ENCODE data around the gene ATXN1L. TPM values are rescaled to one million over a fixed set of nuclear protein-coding genes. Genes with fewer than 3 reads are reported as not detected.
"Not testable (repeated sequence)": the region's sequence is repeated elsewhere in the genome, so short reads cannot be mapped to it uniquely, and the experiment has no call there.

ATXN1L gene
- 10 to 100 TPM; 16.8 to 21.4 TPM for total RNA-seq
- long read RNA-seq, partial matches to known transcripts = 0 of 2 reads
- long read RNA-seq, other reads (novel, unspliced or antisense) = 1 of 2 reads

- intact Hi-C loops (cut with DNase I) = loop anchor here in 1 of 2 donors (5.0 kb wide), 1 partner anchor 39 kb away; the partner anchor contains the start of gene AP1G1
- peak; percentile 98 for ATAC-seq
- peak; percentile 93 for DNase-seq
These were observed at the start of gene ATXN1L for GRCh38 chr16:71845639-71846430. ATXN1L (plus strand) TSS chr16:71845976; CDS start chr16:71849741, 3,765 bp downstream.

GRCh38 chr16:71796501-71797097, 49.2 kb upstream of the ATXN1L start:
- ATAC-seq (no peak), DNase-seq (no peak)
- intact Hi-C loops (cut with DNase I) = no loop called here

DNA sequence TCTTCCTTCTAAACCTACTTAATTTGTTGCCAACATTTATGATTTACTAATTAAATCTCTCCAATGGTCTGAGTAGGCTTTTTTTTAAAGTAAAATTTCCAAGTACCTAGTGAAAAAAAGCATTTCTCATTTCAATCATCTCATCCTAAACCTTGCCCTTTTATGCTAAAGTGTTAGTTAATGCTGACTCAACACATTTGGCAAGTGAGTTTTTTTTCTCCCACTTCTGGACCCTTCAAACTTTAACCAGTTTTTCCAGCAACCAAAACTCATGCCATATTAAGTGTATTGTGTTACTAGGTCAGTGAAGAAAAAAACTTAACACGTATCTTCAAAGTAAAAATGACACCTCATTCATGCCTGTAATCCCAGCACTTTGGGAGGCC, 42.5 kb upstream of the ATXN1L start:
- no peak for ATAC-seq
- no peak for DNase-seq
- intact Hi-C loops (cut with DNase I) = no loop called here

GRCh38 chr16:71807905-71808592, 37.7 kb upstream of the ATXN1L start:
- DNase-seq = no peak
- intact Hi-C loops (cut with DNase I) = loop anchor here in 1 of 2 donors (2.0 to 5.0 kb wide), 3 partner anchors 39 to 87 kb away; partner anchors contain the start of genes ATXN1L, IST1 and ZNF821
- ATAC-seq = peak; percentile 16 to 64

DNA sequence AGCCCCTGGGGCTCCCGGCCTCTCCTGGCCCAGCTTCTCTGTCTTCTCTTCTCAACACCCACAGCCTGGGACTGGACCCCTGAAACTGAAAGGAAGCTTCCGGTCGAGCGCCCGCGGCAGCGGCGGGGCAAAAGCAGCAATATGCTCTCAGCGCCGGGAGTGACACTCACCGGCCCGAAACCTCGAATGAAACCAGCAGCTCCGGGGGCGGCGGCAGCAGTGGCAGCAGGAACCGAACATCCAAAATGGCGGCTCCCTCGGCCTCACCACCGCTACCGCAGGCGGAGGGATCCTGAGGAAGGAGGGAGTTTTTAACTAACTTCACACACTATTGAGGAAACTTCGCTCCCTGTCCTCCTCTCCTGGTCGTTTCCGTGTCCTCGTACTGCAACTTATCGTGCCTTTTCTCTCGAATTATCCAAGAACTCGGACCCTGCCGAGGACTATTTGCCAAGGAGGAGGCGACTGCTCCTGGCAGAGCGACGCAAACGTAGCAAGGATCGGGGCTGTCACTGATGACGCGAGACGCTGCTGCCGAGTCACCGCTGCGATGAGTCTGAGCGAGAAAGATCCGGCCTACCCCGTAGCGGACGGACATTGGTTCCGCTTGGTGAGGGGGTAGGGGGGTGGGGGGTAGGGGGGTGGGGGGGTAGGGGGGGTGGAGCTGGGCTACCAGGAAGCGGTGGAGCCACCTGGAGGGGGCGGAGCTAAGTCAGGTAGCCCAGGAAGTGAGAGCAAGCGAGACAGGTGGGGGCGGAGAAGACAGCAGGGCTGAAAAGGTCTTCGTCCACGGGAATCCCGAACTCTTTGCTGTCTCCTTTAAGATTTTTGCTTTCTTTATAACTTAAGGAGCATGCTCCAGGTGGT, 37.0 kb upstream of the ATXN1L start, which contains the start of gene AP1G1:
Gene AP1G1, minus strand, starts transcription at position 242 of the 867 bp plus-strand sequence. CDS start 19,355 bp downstream, outside the sequence.
- ATAC-seq = peak; percentile 98 to 99
- peak; percentile 96 for DNase-seq
- intact Hi-C loops (cut with DNase I) = loop anchor here in 1 of 2 donors (2.0 to 5.0 kb wide), 3 partner anchors 38 to 86 kb away; partner anchors contain the start of genes ATXN1L, IST1 and ZNF821

DNA sequence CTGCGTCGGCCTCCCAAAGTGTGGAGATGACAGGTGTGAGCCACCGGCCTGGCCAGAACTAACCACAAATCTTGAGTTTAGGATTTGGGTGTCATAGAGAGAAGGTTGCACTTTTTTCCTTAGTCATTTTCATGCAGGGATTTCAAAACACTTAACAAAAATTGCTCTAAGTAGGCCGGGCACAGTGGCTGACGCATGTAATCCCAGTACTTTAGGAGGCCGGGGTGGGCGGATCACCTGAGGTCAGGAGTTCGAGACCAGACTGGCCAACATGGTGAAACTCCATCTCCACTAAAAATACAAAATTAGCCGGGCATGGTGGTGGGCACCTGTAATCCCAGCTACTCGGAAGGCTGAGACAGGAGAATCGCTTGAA, 35.6 kb upstream of the ATXN1L start:
- intact Hi-C loops (cut with DNase I); DNase-seq; ATAC-seq: not testable (repeated sequence)

DNA sequence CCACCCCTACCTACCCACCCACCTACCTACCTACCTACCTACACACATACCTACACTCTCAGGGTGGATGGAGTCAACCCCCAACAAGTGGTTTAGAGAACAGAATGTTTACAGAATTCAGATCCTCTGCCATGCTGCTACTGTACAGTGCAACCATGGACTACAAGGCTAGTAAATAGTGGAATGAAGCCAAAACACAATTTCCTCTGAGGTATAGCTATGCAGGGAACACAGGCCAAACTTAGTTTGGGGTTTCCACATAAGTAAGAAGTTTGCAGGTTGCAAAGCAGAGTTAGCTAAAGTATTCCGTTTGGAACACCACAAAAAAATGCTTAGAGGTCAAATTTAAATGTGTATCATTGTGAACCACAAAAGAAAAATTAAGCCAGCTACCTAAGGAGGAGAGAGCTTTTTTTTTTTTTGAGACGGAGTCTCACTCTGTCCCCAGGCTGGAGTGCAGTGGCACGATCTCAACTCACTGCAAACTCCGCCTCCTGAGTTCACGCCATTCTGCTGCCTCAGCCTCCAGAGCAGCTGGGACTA, 34.4 kb upstream of the ATXN1L start:
- DNase-seq (no peak), ATAC-seq (no peak)
- intact Hi-C loops (cut with DNase I) = no loop called here

DNA sequence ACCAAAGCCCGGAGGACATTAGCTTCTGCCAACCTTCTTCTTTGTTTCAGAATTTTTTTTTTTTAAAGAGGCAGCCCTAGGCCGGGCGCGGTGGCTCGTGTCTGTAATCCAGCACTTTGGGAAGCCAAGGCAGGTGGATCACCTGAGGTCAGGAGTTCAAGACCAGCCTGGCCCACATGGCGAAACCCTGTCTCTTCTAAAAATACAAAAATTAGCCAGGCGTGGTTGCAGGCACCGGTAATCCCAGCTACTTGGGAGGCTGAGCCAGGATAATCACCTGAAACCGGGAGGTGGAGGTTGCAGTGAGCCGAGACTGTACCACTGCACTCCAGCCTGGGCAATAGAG, 28.6 kb upstream of the ATXN1L start:
- DNase-seq; intact Hi-C loops (cut with DNase I): not testable (repeated sequence)
- peak in 1 of 2 donors; percentile 15 for ATAC-seq

DNA sequence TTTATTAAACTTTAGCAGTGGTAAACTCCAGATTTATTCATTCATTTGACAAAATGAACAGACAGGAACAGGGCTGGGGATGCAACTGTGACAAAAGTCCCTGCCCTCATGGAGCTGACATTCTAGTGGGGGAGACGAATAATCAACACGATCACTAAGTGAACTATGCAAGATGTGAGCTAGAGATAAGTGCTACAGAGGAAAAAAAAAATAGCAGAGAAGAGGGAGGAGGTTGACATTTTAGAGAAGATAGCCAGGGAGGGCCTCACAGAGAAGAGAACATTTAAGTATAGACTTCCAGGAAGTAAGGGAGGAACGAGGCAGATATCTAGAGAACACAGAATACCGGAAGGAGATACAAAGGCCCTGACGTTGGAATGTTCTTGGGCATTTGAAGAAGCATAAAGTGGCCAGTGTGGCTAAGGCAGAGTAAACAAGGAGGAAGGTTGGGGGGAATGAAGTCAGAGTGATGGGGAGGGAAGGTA, 19.2 kb upstream of the ATXN1L start:
- peak in 1 of 2 donors; percentile 31 for ATAC-seq

GRCh38 chr16:71830359-71830758, 15.4 kb upstream of the ATXN1L start:
- DNase-seq (no peak), ATAC-seq (no peak)
- intact Hi-C loops (cut with DNase I) = no loop called here

More for the DNA sequence above, 19.2 kb upstream of the ATXN1L start:
- DNase-seq = no peak
- intact Hi-C loops (cut with DNase I) = no loop called here

- intact Hi-C loops (cut with DNase I); DNase-seq; ATAC-seq: not testable (repeated sequence)
These were observed 14.1 kb upstream of the ATXN1L start for GRCh38 chr16:71831698-71832097.

DNA sequence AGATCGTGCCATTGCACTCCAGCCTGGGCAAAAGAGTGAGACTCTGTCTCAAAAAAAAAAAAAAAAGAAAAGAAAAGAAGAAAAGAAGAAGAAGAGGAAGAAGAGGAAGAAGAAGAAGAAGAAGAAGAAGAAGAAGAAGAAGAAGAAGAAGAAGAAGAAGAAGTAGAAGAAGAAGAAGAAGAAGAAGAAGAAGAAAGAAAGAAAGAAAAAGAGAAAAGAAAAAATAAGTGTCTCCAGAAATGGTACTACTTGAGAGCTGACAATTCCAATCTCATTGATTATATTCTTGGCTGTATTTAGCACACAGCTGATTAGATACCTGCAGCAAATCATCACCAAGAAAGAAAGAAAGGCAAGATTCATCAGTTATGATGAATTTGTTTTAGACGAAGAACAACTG, 13.7 kb upstream of the ATXN1L start:
- ATAC-seq; intact Hi-C loops (cut with DNase I); DNase-seq: not testable (repeated sequence)

- no peak for DNase-seq
- no peak for ATAC-seq
- intact Hi-C loops (cut with DNase I) = no loop called here
These were observed 11.5 kb upstream of the ATXN1L start for GRCh38 chr16:71834291-71834690.

- intact Hi-C loops (cut with DNase I) = no loop called here
- DNase-seq (no peak), ATAC-seq (no peak)
These were observed 8.6 kb upstream of the ATXN1L start for GRCh38 chr16:71837150-71837549.

GRCh38 chr16:71840052-71840451, 5.7 kb upstream of the ATXN1L start:
- no peak for ATAC-seq
- DNase-seq = no peak
- intact Hi-C loops (cut with DNase I) = no loop called here

DNA sequence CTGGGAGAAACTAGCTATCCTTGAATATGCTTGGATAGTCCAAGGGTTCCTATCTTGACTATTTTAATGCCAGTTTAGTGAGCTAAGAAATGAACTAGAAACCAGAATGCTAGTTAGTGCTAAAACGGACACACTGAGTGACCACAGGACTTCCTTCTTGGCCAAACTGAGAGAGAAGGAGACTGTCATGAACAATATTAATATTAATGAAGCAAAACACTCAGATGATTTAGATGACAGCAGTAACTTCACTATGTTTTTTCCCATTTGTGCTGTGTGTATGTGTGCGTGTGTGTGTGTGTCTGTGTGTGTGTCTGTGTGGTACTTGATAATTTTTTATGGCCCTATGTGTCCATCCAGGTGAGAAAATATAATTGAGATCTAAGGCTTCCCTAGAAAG, 2.2 kb upstream of the ATXN1L start:
- ATAC-seq (no peak), DNase-seq (no peak)
- intact Hi-C loops (cut with DNase I) = no loop called here

GRCh38 chr16:71846431-71846830, 655 bp downstream of the ATXN1L start:
- peak in 1 of 2 donors; percentile 4 for ATAC-seq
- intact Hi-C loops (cut with DNase I) = loop anchor here in 1 of 2 donors (5.0 kb wide), 1 partner anchor 39 kb away; the partner anchor contains the start of gene AP1G1
- no peak for DNase-seq

DNA sequence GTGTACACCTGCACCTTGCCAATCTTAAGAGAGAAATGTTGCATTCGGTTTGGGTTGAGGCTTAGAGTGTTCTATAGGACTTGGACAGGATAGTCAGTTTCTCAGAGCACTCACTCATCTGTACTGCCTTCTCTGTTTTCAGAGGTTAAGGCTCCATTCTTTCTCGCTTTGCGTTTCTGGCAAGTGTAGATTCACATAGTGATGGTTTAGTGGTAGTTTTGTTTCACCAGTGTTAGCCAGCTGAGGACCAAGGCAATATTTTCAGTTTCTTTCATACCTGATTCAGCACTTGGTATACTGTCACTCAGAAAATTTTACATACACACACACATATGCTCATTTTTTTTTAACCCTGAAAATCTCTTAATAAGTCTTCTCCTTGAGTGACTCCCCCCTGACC, 1.3 kb downstream of the ATXN1L start:
- DNase-seq = no peak
- intact Hi-C loops (cut with DNase I) = loop anchor here in 1 of 2 donors (5.0 kb wide), 1 partner anchor 40 kb away; the partner anchor contains the start of gene AP1G1

More for the DNA sequence above, 1.3 kb downstream of the ATXN1L start:
- no peak for ATAC-seq

All from left cardiac atrium (tissue), 4 donors.